Aorta (tissue), 5 donors: ENCODE data around the gene FCGR3A. TPM values are rescaled to one million over a fixed set of nuclear protein-coding genes. Genes with fewer than 3 reads are reported as not detected.
A peak's percentile ranks its signal among the peaks of the same experiment; 100 is the strongest.
"Not testable (repeated sequence)": the region's sequence is repeated elsewhere in the genome, so short reads cannot be mapped to it uniquely, and the experiment has no call there.

Experiments used
- ATAC-seq: fragments of 200-7000 bp; cut with Tn5 transposase; one replicate; pipeline ENCODE4 v1.9.1; 2022; ENCODE audit warnings: moderate library complexity; ENCODE audit not compliant: low FRiP score
- DNase-seq, 2 donors: peaks; one replicate each; pipeline ENCODE4 v3.0.0-alpha.2; 2020
- H3K27ac ChIP-seq, 2 donors: one replicate each; pipeline ENCODE4 v1.5.1; 2013; ENCODE audit warnings: low read length in 2 of 2, mild to moderate bottlenecking in 2 of 2, moderate library complexity in 2 of 2, control low read depth in 1 of 2, inconsistent platforms in 1 of 2, low read depth in 1 of 2
- H3K27me3 ChIP-seq, 2 donors: one replicate each; pipeline ENCODE4 v1.6.1; 2013; ENCODE audit warnings: control low read depth in 1 of 2, low read length in 1 of 2, mild to moderate bottlenecking in 1 of 2, moderate library complexity in 1 of 2; ENCODE audit not compliant: insufficient read depth in 2 of 2, control insufficient read depth in 1 of 2
- H3K36me3 ChIP-seq, 2 donors: one replicate each; pipeline ENCODE4 v1.6.1; 2013; ENCODE audit warnings: control low read depth in 1 of 2, low read length in 1 of 2, mild to moderate bottlenecking in 1 of 2; ENCODE audit not compliant: insufficient read depth in 2 of 2, control insufficient read depth in 1 of 2
- H3K4me1 ChIP-seq, 2 donors: one replicate each; pipeline ENCODE4 v1.6.1; 2013; ENCODE audit warnings: low read length in 2 of 2, control low read depth in 1 of 2, mild to moderate bottlenecking in 1 of 2, moderate library complexity in 1 of 2; ENCODE audit not compliant: insufficient read depth in 2 of 2, control insufficient read depth in 1 of 2
- H3K4me3 ChIP-seq, 2 donors: one replicate each; pipeline ENCODE4 v1.5.1; 2013; ENCODE audit warnings: low read length in 2 of 2, control low read depth in 1 of 2, mild to moderate bottlenecking in 1 of 2
- H3K9me3 ChIP-seq: one replicate; pipeline ENCODE4 v1.6.1; 2013; ENCODE audit warnings: mild to moderate bottlenecking, low read length; ENCODE audit not compliant: control insufficient read depth
- WGBS, 2 donors: extraction: QIAGEN DNeasy Blood & Tissue Kit; methylation state at CpG; one replicate each; pipeline ENCODE4 v1.1.7; 2013; 5-methylcytosine and 5-hydroxymethylcytosine counted together
- intact Hi-C, 2 donors: fragments of 100-400 bp; cut with DNase I; formaldehyde crosslinking; loops; one replicate each; pipeline versions ENCODE4 v1.14.2 to v1.15.0; 2022
- long read RNA-seq, 2 donors: library from polyadenylated mRNA; unstranded; transcript quantifications; one replicate each; pipeline ENCODE4 v2.0.0, GENCODE V29; 2020 to 2021
- polyA plus RNA-seq, 2 donors: library from polyadenylated mRNA; stranded (reverse); fragments of 200-250 nt; gene quantifications; one replicate each; pipeline ENCODE4 v1.2.3, GENCODE V29; 2013
- total RNA-seq, 2 donors: library from RNA; stranded (reverse); fragmentation: NEBNext Ultra II Directional; extraction: Animal tissue kit (Norgen Biotek cat#: 25700); gene quantifications; one replicate each; pipeline ENCODE4 v1.2.1, GENCODE V29; 2021
- donor health status: healthy with polysubstance abuse.
- donor health status: Bipolar disorder and iron deficiency.
- donor health status: DM: no; HTN: no; CAD: no.
- donor health status: DM: no; HTN: no; CAD: no.
- donor health status: DM: yes; HTN: yes; CAD: no.

FCGR3A gene
- 100 to 1,000 TPM in 1 of 2 donors, 10 to 100 TPM in 1; 88.2 to 116 TPM for total RNA-seq
- polyA plus RNA-seq = 100 to 1,000 TPM in 1 of 2 donors, 10 to 100 TPM in 1; 13.9 to 108 TPM
- long read RNA-seq, donor 1, transcript FCGR3A-202 (5 exons, 2,385 nt) = major isoform, 262 of 393 reads
- long read RNA-seq, donor 1, transcript FCGR3A-201 (6 exons, 2,086 nt) = minor isoform, 8 of 393 reads
- long read RNA-seq, donor 1, transcript FCGR3A-203 (5 exons, 2,081 nt) = minor isoform, 25 of 393 reads
- long read RNA-seq, donor 1, partial matches to known transcripts = 47 of 393 reads
- long read RNA-seq, donor 1, other reads (novel, unspliced or antisense) = 51 of 393 reads
- long read RNA-seq, donor 2, transcript FCGR3A-202 (5 exons, 2,385 nt) = major isoform, 48 of 68 reads
- long read RNA-seq, donor 2, partial matches to known transcripts = 10 of 68 reads
- long read RNA-seq, donor 2, other reads (novel, unspliced or antisense) = 4 of 68 reads

GRCh38 chr1:161549652-161550051, at the start of gene FCGR3A:
TSS of gene FCGR3A (minus strand) at chr1:161549818. CDS start at chr1:161549736, 82 bp downstream.
- 81 to 93% methylated on average over 2 of the region's 2 CpGs for WGBS, 2 donors
- Histone ChIP-seq H3K4me3 (no peak within 1 kb of the TSS), H3K27ac (no peak within 1 kb of the TSS), H3K36me3 (no peaks in the 10 kb centered on the region), H3K9me3 (no peaks in the 10 kb centered on the region), H3K27me3 (no peaks in the 10 kb centered on the region), H3K4me1 (no peaks in the 10 kb centered on the region)
- intact Hi-C loops = no loop called here
- peak in 1 of 2 donors; percentile 47 for DNase-seq
- no peak for ATAC-seq

- ATAC-seq, intact Hi-C loops, H3K9me3 ChIP-seq, H3K27ac ChIP-seq, H3K36me3 ChIP-seq, H3K4me1 ChIP-seq, H3K27me3 ChIP-seq, H3K4me3 ChIP-seq, DNase-seq: not testable (repeated sequence)
- WGBS, 2 donors = 55 to 77% methylated on average over 3 of the region's 3 CpGs
These were observed 47.5 kb upstream of the FCGR3A start for GRCh38 chr1:161597077-161597476.

GRCh38 chr1:161595583-161595982, 46.0 kb upstream of the FCGR3A start:
- DNase-seq, ATAC-seq, H3K27ac ChIP-seq, H3K9me3 ChIP-seq, intact Hi-C loops, H3K4me1 ChIP-seq, H3K4me3 ChIP-seq, H3K36me3 ChIP-seq, H3K27me3 ChIP-seq: not testable (repeated sequence)
- WGBS, 2 donors = 17 to 36% methylated on average over 2 of the region's 2 CpGs

- H3K9me3 ChIP-seq, H3K27ac ChIP-seq, H3K27me3 ChIP-seq, DNase-seq, intact Hi-C loops, H3K4me1 ChIP-seq, H3K36me3 ChIP-seq, H3K4me3 ChIP-seq: not testable (repeated sequence)
- 53 to 54% methylated on average over 2 of the region's 2 CpGs for WGBS, 2 donors
- ATAC-seq = peak; percentile 48
These were observed 45.6 kb upstream of the FCGR3A start for GRCh38 chr1:161595173-161595572.

GRCh38 chr1:161594269-161594984, 44.8 kb upstream of the FCGR3A start:
- H3K4me3 ChIP-seq, DNase-seq, H3K9me3 ChIP-seq, H3K4me1 ChIP-seq, intact Hi-C loops, H3K27ac ChIP-seq, H3K27me3 ChIP-seq, ATAC-seq, H3K36me3 ChIP-seq: not testable (repeated sequence)
- 77 to 89% methylated on average over 4 of the region's 4 CpGs for WGBS, 2 donors

- ATAC-seq, H3K4me3 ChIP-seq, H3K27me3 ChIP-seq, DNase-seq, H3K27ac ChIP-seq, intact Hi-C loops, H3K36me3 ChIP-seq, H3K4me1 ChIP-seq, H3K9me3 ChIP-seq: not testable (repeated sequence)
- 85 to 88% methylated on average over 11 of the region's 11 CpGs for WGBS, 2 donors
These were observed 43.6 kb upstream of the FCGR3A start for GRCh38 chr1:161593092-161593755.

- H3K4me1 ChIP-seq, ATAC-seq, H3K4me3 ChIP-seq, H3K27me3 ChIP-seq, H3K36me3 ChIP-seq, H3K9me3 ChIP-seq, H3K27ac ChIP-seq, intact Hi-C loops, DNase-seq: not testable (repeated sequence)
- 45 to 100% methylated on average over 1 to 2 of the region's 3 CpGs for WGBS, 2 donors
These were observed 43.0 kb upstream of the FCGR3A start for GRCh38 chr1:161592586-161592985.

- WGBS, 2 donors = 31 to 34% methylated on average over 1 of the region's 6 CpGs
- ATAC-seq, DNase-seq, H3K9me3 ChIP-seq, H3K4me1 ChIP-seq, intact Hi-C loops, H3K27me3 ChIP-seq, H3K27ac ChIP-seq, H3K36me3 ChIP-seq, H3K4me3 ChIP-seq: not testable (repeated sequence)
These were observed 40.3 kb upstream of the FCGR3A start for GRCh38 chr1:161589920-161590319.
